HepG2 (cell line): Measurements from ENCODE around the gene STOM. TPM values are rescaled to one million over a fixed set of nuclear protein-coding genes. Genes with fewer than 3 reads are reported as not detected.

ENCODE experiments used
- GFI1 ChIP-seq: sonication (generic); formaldehyde crosslinking; IDR thresholded peaks from 2 replicates; pipeline ENCODE4 v1.5.0; 2020; ENCODE audit warnings: missing genetic modification reagents, mild to moderate bottlenecking, borderline replicate concordance
- KMT2A ChIP-seq: sonication (generic); formaldehyde crosslinking; IDR thresholded peaks from 2 replicates; pipeline ENCODE4 v1.4.0; 2020; ENCODE audit warnings: missing genetic modification reagents
- MTF2 ChIP-seq: sonication (generic); formaldehyde crosslinking; IDR thresholded peaks from 2 replicates; pipeline ENCODE4 v1.5.0; 2020; ENCODE audit warnings: missing genetic modification reagents, borderline replicate concordance
- NCOA2 ChIP-seq: sonication (generic); formaldehyde crosslinking; IDR thresholded peaks from 2 replicates; pipeline ENCODE4 v1.8.0; 2022; ENCODE audit warnings: inconsistent platforms
- WIZ ChIP-seq: sonication (generic); formaldehyde crosslinking; IDR thresholded peaks from 2 replicates; pipeline ENCODE4 v1.5.1; 2020; ENCODE audit warnings: mild to moderate bottlenecking, missing genetic modification reagents
- ZKSCAN5 ChIP-seq: sonication (generic); formaldehyde crosslinking; IDR thresholded peaks from 2 replicates; pipeline ENCODE4 v1.5.1; 2020; ENCODE audit warnings: mild to moderate bottlenecking, missing genetic modification reagents
- ZMYM3 ChIP-seq: sonication (generic); formaldehyde crosslinking; IDR thresholded peaks from 2 replicates; pipeline ENCODE4 v1.5.1; 2020; ENCODE audit warnings: mild to moderate bottlenecking, missing genetic modification reagents
- ZNF430 ChIP-seq: sonication (generic); formaldehyde crosslinking; IDR thresholded peaks from 2 replicates; pipeline ENCODE4 v1.9.0; 2021; ENCODE audit warnings: mild to moderate bottlenecking, missing genetic modification reagents
- ZNF547 ChIP-seq: sonication (generic); formaldehyde crosslinking; IDR thresholded peaks from 2 replicates; pipeline ENCODE4 v1.5.1; 2020; ENCODE audit warnings: mild to moderate bottlenecking, missing genetic modification reagents
- ZNF598 ChIP-seq: sonication (generic); formaldehyde crosslinking; IDR thresholded peaks from 2 replicates; pipeline ENCODE4 v1.5.1; 2020; ENCODE audit warnings: mild to moderate bottlenecking, missing genetic modification reagents, borderline replicate concordance
- ZNF747 ChIP-seq: sonication (generic); formaldehyde crosslinking; IDR thresholded peaks from 2 replicates; pipeline ENCODE4 v1.8.1; 2023; ENCODE audit warnings: missing genetic modification reagents, mild to moderate bottlenecking, borderline replicate concordance
- polyA plus RNA-seq, 8 experiments: library from polyadenylated mRNA; depleted of rRNA in 3 of 8; stranded (reverse) in 7 of 8; unstranded in 1 of 8; fragments of >200 nt; fragmentation: Illumina TruSeq in 4 of 8; extraction: Trizol in 4 of 8; gene quantifications; 2 replicates each; pipeline versions ENCODE4 v1.2.1 to v1.2.3, GENCODE V29; 2011 to 2016; ENCODE audit warnings: low read depth in 4 of 8, missing spikeins in 1 of 8, mixed read lengths in 1 of 8; ENCODE audit not compliant: insufficient read depth in 1 of 8
- total RNA-seq, 5 experiments: library from RNA; depleted of rRNA; stranded (reverse); fragments of >200 nt; fragmentation: Illumina TruSeq; extraction: Trizol; gene quantifications; 2 replicates each; pipeline ENCODE4 v1.2.3, GENCODE V29; 2016; ENCODE audit warnings: low read depth in 1 of 5
- TF ChIP-seq, protein P1 (sequence below): sonication (generic); formaldehyde crosslinking; IDR thresholded peaks from 2 replicates; pipeline ENCODE4 v1.8.1; 2023; ENCODE audit warnings: mild to moderate bottlenecking, moderate library complexity, missing genetic modification reagents
- TF ChIP-seq, protein P2 (sequence below): IDR thresholded peaks from 2 replicates; pipeline ENCODE4 v1.6.1; 2016; ENCODE audit warnings: low read depth
- TF ChIP-seq, protein P3 (sequence below): sonication (generic); formaldehyde crosslinking; IDR thresholded peaks from 2 replicates; pipeline ENCODE4 v1.4.0; 2020; ENCODE audit warnings: missing genetic modification reagents, borderline replicate concordance

STOM gene
- total and polyA plus RNA-seq, 2 of the 13 experiments (the other 11 are each of a cell fraction or from before 2014, with no cell fraction given), result 43.6 to 165 TPM

DNA sequence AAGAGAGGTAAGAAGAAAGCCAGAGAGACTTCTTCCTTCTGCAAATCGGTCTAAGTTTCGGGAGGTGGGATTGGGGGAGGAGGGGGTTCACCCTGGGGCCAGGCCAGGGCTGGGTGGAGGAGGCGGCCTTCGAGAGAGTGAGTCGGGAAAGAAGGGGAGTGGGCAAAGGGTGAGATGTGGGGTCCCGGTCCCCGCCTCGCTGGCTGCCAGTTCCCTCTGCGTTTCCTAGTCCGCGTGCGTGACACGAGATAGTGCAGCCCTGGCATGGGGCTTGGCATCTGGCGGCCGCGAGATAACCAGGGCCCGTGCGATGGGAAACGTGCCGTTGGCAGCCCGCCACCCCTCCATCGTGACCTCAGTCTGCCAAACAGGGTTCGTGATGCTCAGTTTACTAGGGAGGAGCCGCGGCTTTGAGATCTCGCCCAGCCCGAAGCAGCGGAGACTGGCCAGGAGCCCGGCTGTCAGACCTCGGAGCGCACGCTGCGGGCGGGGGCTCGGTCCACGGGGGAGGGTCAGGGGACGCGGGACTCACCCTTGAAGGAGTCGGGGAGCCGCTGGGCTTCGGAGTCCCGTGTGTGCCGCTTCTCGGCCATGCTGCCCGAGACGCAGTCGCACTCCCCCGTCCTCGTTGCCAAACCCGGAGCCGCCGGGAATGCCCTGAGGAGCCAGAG is at the start of gene STOM (continued):
- TF ChIP-seq, protein P1, sequence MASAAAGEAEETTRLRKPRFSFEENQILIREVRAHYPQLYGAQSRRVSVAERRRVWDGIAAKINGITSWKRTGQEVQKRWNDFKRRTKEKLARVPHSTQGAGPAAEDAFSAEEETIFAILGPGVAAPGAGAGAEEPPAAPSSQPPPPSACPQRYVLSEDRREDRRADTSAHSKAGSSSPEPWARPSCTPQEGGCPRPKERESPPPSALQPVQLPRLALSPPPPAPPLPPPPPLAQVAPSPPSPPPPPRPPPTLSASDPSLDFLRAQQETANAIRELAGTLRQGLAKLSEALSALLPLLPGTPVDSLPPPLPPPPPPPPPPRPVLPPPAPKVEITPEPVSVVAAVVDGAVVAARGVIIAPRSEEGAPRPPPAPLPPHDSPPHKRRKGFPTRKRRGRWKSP (CRISPR knock-in tag), result no peak
- TF ChIP-seq GFI1 (CRISPR knock-in tag) (peak; percentile 66), ZKSCAN5 (CRISPR knock-in tag) (no peak), ZMYM3 (CRISPR knock-in tag) (0 out of 2 replicates have a peak, but pooled peaks have one; percentile 8), ZNF747 (CRISPR knock-in tag) (peak; percentile 78; the same call in 1 of the 2 replicates), ZNF598 (CRISPR knock-in tag) (peak; percentile 62; the same call in 1 of the 2 replicates), ZNF547 (CRISPR knock-in tag) (peak; percentile 56; the same call in 1 of the 2 replicates), MTF2 (CRISPR knock-in tag) (0 out of 2 replicates have a peak, but pooled peaks have one; percentile 55), NCOA2 (CRISPR knock-in tag) (0 out of 2 replicates have a peak, but pooled peaks have one; percentile 42), ZNF430 (CRISPR knock-in tag) (peak; percentile 84; the same call in 1 of the 2 replicates), WIZ (CRISPR knock-in tag) (0 out of 2 replicates have a peak, but pooled peaks have one; percentile 47), KMT2A (peak; percentile 81)
- TF ChIP-seq, protein P2, sequence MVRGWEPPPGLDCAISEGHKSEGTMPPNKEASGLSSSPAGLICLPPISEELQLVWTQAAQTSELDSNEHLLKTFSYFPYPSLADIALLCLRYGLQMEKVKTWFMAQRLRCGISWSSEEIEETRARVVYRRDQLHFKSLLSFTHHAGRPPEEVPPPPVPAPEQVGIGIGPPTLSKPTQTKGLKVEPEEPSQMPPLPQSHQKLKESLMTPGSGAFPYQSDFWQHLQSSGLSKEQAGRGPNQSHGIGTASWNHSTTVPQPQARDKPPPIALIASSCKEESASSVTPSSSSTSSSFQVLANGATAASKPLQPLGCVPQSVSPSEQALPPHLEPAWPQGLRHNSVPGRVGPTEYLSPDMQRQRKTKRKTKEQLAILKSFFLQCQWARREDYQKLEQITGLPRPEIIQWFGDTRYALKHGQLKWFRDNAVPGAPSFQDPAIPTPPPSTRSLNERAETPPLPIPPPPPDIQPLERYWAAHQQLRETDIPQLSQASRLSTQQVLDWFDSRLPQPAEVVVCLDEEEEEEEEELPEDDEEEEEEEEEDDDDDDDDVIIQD (CRISPR knock-in tag), result no peak
- TF ChIP-seq, protein P3, sequence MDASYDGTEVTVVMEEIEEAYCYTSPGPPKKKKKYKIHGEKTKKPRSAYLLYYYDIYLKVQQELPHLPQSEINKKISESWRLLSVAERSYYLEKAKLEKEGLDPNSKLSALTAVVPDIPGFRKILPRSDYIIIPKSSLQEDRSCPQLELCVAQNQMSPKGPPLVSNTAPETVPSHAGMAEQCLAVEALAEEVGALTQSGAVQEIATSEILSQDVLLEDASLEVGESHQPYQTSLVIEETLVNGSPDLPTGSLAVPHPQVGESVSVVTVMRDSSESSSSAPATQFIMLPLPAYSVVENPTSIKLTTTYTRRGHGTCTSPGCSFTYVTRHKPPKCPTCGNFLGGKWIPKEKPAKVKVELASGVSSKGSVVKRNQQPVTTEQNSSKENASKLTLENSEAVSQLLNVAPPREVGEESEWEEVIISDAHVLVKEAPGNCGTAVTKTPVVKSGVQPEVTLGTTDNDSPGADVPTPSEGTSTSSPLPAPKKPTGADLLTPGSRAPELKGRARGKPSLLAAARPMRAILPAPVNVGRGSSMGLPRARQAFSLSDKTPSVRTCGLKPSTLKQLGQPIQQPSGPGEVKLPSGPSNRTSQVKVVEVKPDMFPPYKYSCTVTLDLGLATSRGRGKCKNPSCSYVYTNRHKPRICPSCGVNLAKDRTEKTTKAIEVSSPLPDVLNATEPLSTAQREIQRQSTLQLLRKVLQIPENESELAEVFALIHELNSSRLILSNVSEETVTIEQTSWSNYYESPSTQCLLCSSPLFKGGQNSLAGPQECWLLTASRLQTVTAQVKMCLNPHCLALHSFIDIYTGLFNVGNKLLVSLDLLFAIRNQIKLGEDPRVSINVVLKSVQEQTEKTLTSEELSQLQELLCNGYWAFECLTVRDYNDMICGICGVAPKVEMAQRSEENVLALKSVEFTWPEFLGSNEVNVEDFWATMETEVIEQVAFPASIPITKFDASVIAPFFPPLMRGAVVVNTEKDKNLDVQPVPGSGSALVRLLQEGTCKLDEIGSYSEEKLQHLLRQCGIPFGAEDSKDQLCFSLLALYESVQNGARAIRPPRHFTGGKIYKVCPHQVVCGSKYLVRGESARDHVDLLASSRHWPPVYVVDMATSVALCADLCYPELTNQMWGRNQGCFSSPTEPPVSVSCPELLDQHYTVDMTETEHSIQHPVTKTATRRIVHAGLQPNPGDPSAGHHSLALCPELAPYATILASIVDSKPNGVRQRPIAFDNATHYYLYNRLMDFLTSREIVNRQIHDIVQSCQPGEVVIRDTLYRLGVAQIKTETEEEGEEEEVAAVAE (CRISPR knock-in tag), result no peak
